OCI-LY7 (cell line): ENCODE results near the gene PCNX2. TPM values are rescaled to one million over a fixed set of nuclear protein-coding genes. Genes with fewer than 3 reads are reported as not detected.
A peak's percentile ranks its signal among the peaks of the same experiment; 100 is the strongest.

Source experiments
- BruUV-seq: library from RNA; stranded (reverse); fragments of 400-500 nt; replicated peaks from 2 replicates; lab custom pipeline; 2021; lab: Mats Ljungman, UMichigan
- CTCF ChIA-PET: fragments of 300-600 bp; sonication (Branson Sonifier 250); formaldehyde crosslinking; loops from one replicate; lab custom pipeline; 2022; ENCODE audit warnings: antibody characterized with exemption; ENCODE audit not compliant: unreplicated experiment; lab: Charles Lee
- POLR2A ChIA-PET: fragments of 300-600 bp; sonication (Branson Sonifier 250); formaldehyde crosslinking; loops from one replicate; lab custom pipeline; 2022; ENCODE audit warnings: antibody characterized with exemption; lab: Charles Lee
- DNase-seq: peaks from one replicate; pipeline ENCODE4 v3.0.0-alpha.2; 2015; ENCODE audit warnings: low spot score
- H2AFZ ChIP-seq: fragments of 200-600 bp; sonication (generic), shearing (Covaris generic); 2 replicates; pipeline ENCODE4 v1.6.1; 2014; ENCODE audit warnings: mild to moderate bottlenecking, antibody characterized with exemption, low read length, moderate library complexity
- H3K27ac ChIP-seq: fragments of 200-600 bp; sonication (generic); 2 replicates; pipeline ENCODE4 v1.5.1; 2014; ENCODE audit warnings: mixed run types, low read depth, mild to moderate bottlenecking, moderate library complexity, low read length, inconsistent platforms; ENCODE audit not compliant: poor library complexity, severe bottlenecking
- H3K36me3 ChIP-seq: fragments of 200-600 bp; sonication (generic); 2 replicates; pipeline ENCODE4 v1.6.1; 2014; ENCODE audit warnings: mild to moderate bottlenecking, antibody characterized with exemption, low read length, moderate library complexity, mixed read lengths; ENCODE audit not compliant: insufficient read depth
- H3K4me1 ChIP-seq: fragments of 200-600 bp; sonication (generic); 2 replicates; pipeline ENCODE4 v1.5.1; 2014; ENCODE audit warnings: mild to moderate bottlenecking, low read length; ENCODE audit not compliant: insufficient read depth, poor library complexity, severe bottlenecking
- H3K4me2 ChIP-seq: fragments of 200-600 bp; sonication (generic); 2 replicates; pipeline ENCODE4 v1.6.1; 2014; ENCODE audit warnings: mild to moderate bottlenecking, low read length
- H3K4me3 ChIP-seq: fragments of 200-600 bp; sonication (generic); 2 replicates; pipeline ENCODE4 v1.5.1; 2014; ENCODE audit warnings: mild to moderate bottlenecking, low read depth, low read length; ENCODE audit not compliant: poor library complexity, severe bottlenecking
- H3K79me2 ChIP-seq: fragments of 200-600 bp; sonication (generic); 2 replicates; pipeline ENCODE4 v1.6.1; 2016; ENCODE audit warnings: low read depth, mild to moderate bottlenecking, low read length, moderate library complexity, mixed read lengths; ENCODE audit not compliant: insufficient read depth
- H3K9me2 ChIP-seq: fragments of 200-600 bp; sonication (generic); 2 replicates; pipeline ENCODE4 v1.6.1; 2016; ENCODE audit warnings: mild to moderate bottlenecking, low read length, mixed read lengths; ENCODE audit not compliant: insufficient read depth
- H3K9me3 ChIP-seq: fragments of 200-600 bp; sonication (generic); 2 replicates; pipeline ENCODE4 v1.6.1; 2014; ENCODE audit warnings: mild to moderate bottlenecking, mixed run types, low read length, mixed read lengths
- H4K20me1 ChIP-seq: fragments of 200-600 bp; sonication (generic); 2 replicates; pipeline ENCODE4 v1.6.1; 2014; ENCODE audit warnings: mild to moderate bottlenecking, antibody characterized with exemption, low read length, moderate library complexity, mixed read lengths; ENCODE audit not compliant: insufficient read depth
- EZH2phosphoT487 ChIP-seq: fragments of 200-600 bp; sonication (generic); IDR thresholded peaks from 2 replicates; pipeline ENCODE4 v1.6.1; 2018; ENCODE audit warnings: low read depth, borderline replicate concordance, mild to moderate bottlenecking, mixed run types, antibody characterized with exemption, low read length, moderate library complexity, mixed read lengths
- intact Hi-C: fragments of 100-400 bp; cut with micrococcal nuclease; formaldehyde crosslinking; loops from one replicate; pipeline ENCODE4 v1.10.0; 2022; ENCODE audit not compliant: unreplicated experiment
- total RNA-seq, 2 experiments: library from RNA; depleted of rRNA in 1 of 2; stranded (reverse); fragments of >200 nt in 1 of 2; shearing (Covaris generic) in 1 of 2; gene quantifications; 2 replicates each; pipeline ENCODE4 v1.2.3, GENCODE V29; 2014 to 2022
- TF ChIP-seq, protein P1 (sequence below): fragments of 200-600 bp; sonication (generic); conservative IDR thresholded peaks from 2 replicates; pipeline ENCODE4 v1.5.1; 2014; ENCODE audit warnings: mild to moderate bottlenecking, antibody characterized with exemption, low read length, moderate library complexity, mixed read lengths

Gene PCNX2
- total RNA-seq, 2 experiments from 2014 or later: 17.1 to 26.9 TPM

DNA sequence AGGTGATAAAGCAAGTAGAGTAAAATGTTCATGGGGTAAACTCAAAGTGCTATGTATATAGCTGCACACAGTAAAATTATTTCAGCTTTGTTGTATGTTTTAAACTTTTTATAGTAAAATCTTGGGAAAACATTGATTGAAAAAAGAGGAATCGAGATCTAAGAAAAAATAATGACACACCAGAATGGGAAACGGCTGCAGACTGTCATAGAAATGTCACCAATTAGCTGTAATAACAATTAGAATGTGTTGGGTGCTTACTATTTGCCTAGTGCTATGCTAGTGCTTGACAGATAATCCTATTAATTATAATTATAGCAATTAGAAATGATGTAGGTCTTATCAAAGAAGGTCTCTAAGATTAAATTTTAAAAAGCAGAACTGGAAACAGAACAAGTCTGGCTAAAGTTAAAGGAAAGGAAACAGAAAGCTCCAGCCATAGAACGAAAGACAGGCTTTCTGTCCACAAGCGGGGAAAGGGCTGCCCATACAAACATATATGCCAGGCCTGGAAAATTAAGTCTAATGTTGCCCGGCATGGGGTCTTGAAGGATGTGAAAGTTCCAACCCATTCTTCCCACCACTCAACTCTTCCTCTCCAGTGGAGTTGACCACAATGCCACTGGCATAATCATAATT is 5.0 kb downstream of the PCNX2 start:
- no peak overlapping the region for H3K27ac ChIP-seq
- no peak for DNase-seq
- BruUV-seq: no TSS peak
- intact Hi-C loops: no loop called here
- TF ChIP-seq, protein P1, sequence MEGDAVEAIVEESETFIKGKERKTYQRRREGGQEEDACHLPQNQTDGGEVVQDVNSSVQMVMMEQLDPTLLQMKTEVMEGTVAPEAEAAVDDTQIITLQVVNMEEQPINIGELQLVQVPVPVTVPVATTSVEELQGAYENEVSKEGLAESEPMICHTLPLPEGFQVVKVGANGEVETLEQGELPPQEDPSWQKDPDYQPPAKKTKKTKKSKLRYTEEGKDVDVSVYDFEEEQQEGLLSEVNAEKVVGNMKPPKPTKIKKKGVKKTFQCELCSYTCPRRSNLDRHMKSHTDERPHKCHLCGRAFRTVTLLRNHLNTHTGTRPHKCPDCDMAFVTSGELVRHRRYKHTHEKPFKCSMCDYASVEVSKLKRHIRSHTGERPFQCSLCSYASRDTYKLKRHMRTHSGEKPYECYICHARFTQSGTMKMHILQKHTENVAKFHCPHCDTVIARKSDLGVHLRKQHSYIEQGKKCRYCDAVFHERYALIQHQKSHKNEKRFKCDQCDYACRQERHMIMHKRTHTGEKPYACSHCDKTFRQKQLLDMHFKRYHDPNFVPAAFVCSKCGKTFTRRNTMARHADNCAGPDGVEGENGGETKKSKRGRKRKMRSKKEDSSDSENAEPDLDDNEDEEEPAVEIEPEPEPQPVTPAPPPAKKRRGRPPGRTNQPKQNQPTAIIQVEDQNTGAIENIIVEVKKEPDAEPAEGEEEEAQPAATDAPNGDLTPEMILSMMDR: no peak
- no peak for TF ChIP-seq EZH2phosphoT487
- CTCF ChIA-PET: no interaction called here
- no peaks in the 10 kb centered on the region for H3K9me3 ChIP-seq
- peaks cover 13% of the 10 kb centered on the region; the same call in 1 of the 2 replicates for H4K20me1 ChIP-seq
- H3K4me2 ChIP-seq: no peak overlapping the region
- peaks cover 28% of the 10 kb centered on the region for H3K79me2 ChIP-seq
- peaks cover 24% of the 10 kb centered on the region for H3K36me3 ChIP-seq
- H3K4me3 ChIP-seq: no peak overlapping the region
- POLR2A ChIA-PET: interaction anchor here (0.5 to 0.7 kb wide), 2 partner anchors 627 to 1044 kb away, joined by 3 to 4 read pairs; no protein-coding TSS in a partner anchor
- H3K4me1 ChIP-seq: peaks cover 18% of the 10 kb centered on the region
- no peaks in the 10 kb centered on the region for H3K9me2 ChIP-seq
- no peak overlapping the region for H2AFZ ChIP-seq

- Histone ChIP-seq H3K36me3 (peaks cover 24% of the 10 kb centered on the region), H3K79me2 (peaks cover 23% of the 10 kb centered on the region), H4K20me1 (peaks cover 13% of the 10 kb centered on the region; the same call in 1 of the 2 replicates), H3K4me3 (no peak overlapping the region), H3K9me3 (no peaks in the 10 kb centered on the region), H2AFZ (no peak overlapping the region), H3K27ac (no peak overlapping the region), H3K9me2 (no peaks in the 10 kb centered on the region), H3K4me1 (peaks cover 16% of the 10 kb centered on the region), H3K4me2 (no peak overlapping the region)
- no peak for DNase-seq
- intact Hi-C loops: no loop called here
- no TSS peak for BruUV-seq
- TF ChIP-seq EZH2phosphoT487: no peak
- TF ChIP-seq, protein P1: no peak
- POLR2A ChIA-PET: no interaction called here
- CTCF ChIA-PET: no interaction called here
Observed at GRCh38 chr1:233289676-233290075, 5.8 kb downstream of the PCNX2 start.

DNA sequence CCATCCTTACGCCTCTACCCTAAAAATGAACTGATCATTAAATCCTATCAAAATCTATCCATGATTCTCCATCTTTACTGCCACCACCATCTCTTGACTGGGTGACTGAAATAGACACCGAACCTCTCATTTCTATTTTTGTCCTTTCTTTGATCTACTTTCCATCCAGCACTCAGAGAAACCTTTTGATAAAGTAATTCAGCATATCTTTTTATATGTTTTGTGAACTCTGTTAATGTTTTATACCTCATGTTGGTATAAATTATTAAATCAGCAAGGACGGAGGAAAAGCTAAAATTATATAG is 13.0 kb downstream of the PCNX2 start:
- H3K4me1 ChIP-seq: peaks cover 13% of the 10 kb centered on the region
- peak overlapping the region; percentile 48 for H3K4me2 ChIP-seq
- H3K4me3 ChIP-seq: no peak overlapping the region
- peaks cover 3% of the 10 kb centered on the region; the same call in 1 of the 2 replicates for H3K36me3 ChIP-seq
- intact Hi-C loops: no loop called here
- ChIA-PET CTCF (interaction anchor here (0.5 kb wide), 1 partner anchor 16 kb away, joined by 3 read pairs; no protein-coding TSS in a partner anchor), POLR2A (interaction anchor here (0.5 to 1.2 kb wide), 3 partner anchors 13 to 438 kb away, joined by 3 to 6 read pairs (median 4); partner anchors contain the start of gene PCNX2)
- H3K79me2 ChIP-seq: peaks cover 14% of the 10 kb centered on the region; the same call in 1 of the 2 replicates
- no peaks in the 10 kb centered on the region for H3K9me3 ChIP-seq
- no peaks in the 10 kb centered on the region for H4K20me1 ChIP-seq
- no peak for TF ChIP-seq EZH2phosphoT487
- TF ChIP-seq, protein P1: no peak
- H3K27ac ChIP-seq: no peak overlapping the region
- H3K9me2 ChIP-seq: no peaks in the 10 kb centered on the region
- DNase-seq: no peak
- no peak overlapping the region for H2AFZ ChIP-seq
- BruUV-seq: no TSS peak
